HL-60 (cell line): ENCODE results near the gene DIAPH1.

Source experiments
- CTCF ChIP-seq: IDR thresholded peaks from one replicate; pipeline ENCODE4 v1.5.1; 2011; ENCODE audit warnings: low read length, control low read depth, inconsistent platforms; ENCODE audit not compliant: insufficient read depth
- GABPA ChIP-seq: IDR thresholded peaks from 2 replicates; pipeline ENCODE4 v1.6.1; 2012; ENCODE audit warnings: low read depth
- POLR2AphosphoS5 ChIP-seq: IDR thresholded peaks from 2 replicates; pipeline ENCODE4 v1.6.1; 2012; ENCODE audit warnings: low read depth
- REST ChIP-seq: IDR thresholded peaks from 2 replicates; pipeline ENCODE4 v1.6.1; 2012; ENCODE audit warnings: low read depth; ENCODE audit not compliant: insufficient replicate concordance

GRCh38 chr5:141570655-141571054, 48.1 kb downstream of the DIAPH1 start:
- no peak for TF ChIP-seq CTCF
- no peak for TF ChIP-seq POLR2AphosphoS5
- TF ChIP-seq GABPA: no peak
- no peak for TF ChIP-seq REST
